Naive thymus-derived CD4-positive, alpha-beta T cell (primary cell): ENCODE data around the gene C11orf58. TPM values are rescaled to one million over a fixed set of nuclear protein-coding genes. Genes with fewer than 3 reads are reported as not detected.

ENCODE experiments used
- ATAC-seq: fragments of 150-1000 bp; cut with Tn5 transposase; 2 replicates; pipeline ENCODE4 v1.10.0; 2021; ENCODE audit warnings: mild to moderate bottlenecking, moderate library complexity
- CTCF ChIA-PET: fragments of 350-600 bp; sonication (Branson Sonifier 250); formaldehyde crosslinking; loops from one replicate; lab custom pipeline; 2021; ENCODE audit warnings: antibody characterized with exemption; lab: Charles Lee
- POLR2A ChIA-PET: fragments of 350-600 bp; sonication (Branson Sonifier 250); formaldehyde crosslinking; loops from one replicate; lab custom pipeline; 2021; ENCODE audit warnings: antibody characterized with exemption, inconsistent platforms; lab: Charles Lee
- DNase-seq, 9 donors: peaks; one replicate each; pipeline versions ENCODE4 v3.0.0 to v3.0.0-alpha.2; 2020 to 2022; ENCODE audit warnings: mixed read lengths in 1 of 9
- H3K27ac ChIP-seq: one replicate; pipeline ENCODE4 v1.7.0; 2013; ENCODE audit warnings: mild to moderate bottlenecking, low read depth, low read length, moderate library complexity
- H3K27me3 ChIP-seq, 2 donors: one replicate each; pipeline ENCODE4 v1.7.0; 2013; ENCODE audit warnings: low read length in 2 of 2, mild to moderate bottlenecking in 2 of 2, moderate library complexity in 2 of 2; ENCODE audit not compliant: control insufficient read depth in 2 of 2, insufficient read depth in 2 of 2
- H3K36me3 ChIP-seq, 3 experiments: 1 replicate in 2 of 3; 2 replicates in 1 of 3; pipeline ENCODE4 v1.7.0; 2013; ENCODE audit warnings: low read length in 3 of 3, mild to moderate bottlenecking in 3 of 3, moderate library complexity in 1 of 3; ENCODE audit not compliant: insufficient read depth in 3 of 3, control insufficient read depth in 2 of 3
- H3K4me1 ChIP-seq, 2 donors: one replicate each; pipeline ENCODE4 v1.7.0; 2013; ENCODE audit warnings: low read length in 2 of 2, mild to moderate bottlenecking in 2 of 2, moderate library complexity in 1 of 2; ENCODE audit not compliant: control insufficient read depth in 2 of 2, insufficient read depth in 2 of 2
- H3K4me3 ChIP-seq: 2 replicates; pipeline ENCODE4 v1.7.0; 2013; ENCODE audit warnings: mild to moderate bottlenecking, low read length
- H3K9me3 ChIP-seq, 3 experiments: 1 replicate in 2 of 3; 2 replicates in 1 of 3; pipeline ENCODE4 v1.7.0; 2013; ENCODE audit warnings: low read length in 3 of 3; ENCODE audit not compliant: control insufficient read depth in 2 of 3
- H3K27ac Mint-ChIP-seq, 9 donors: one replicate each; pipeline ENCODE4 v1.8.0; 2020 to 2022; ENCODE audit warnings: mixed read lengths in 9 of 9, mild to moderate bottlenecking in 8 of 9, moderate library complexity in 5 of 9, inconsistent platforms in 2 of 9
- H3K27me3 Mint-ChIP-seq, 5 donors: one replicate each; pipeline ENCODE4 v1.8.0; 2021 to 2022; ENCODE audit warnings: mixed read lengths in 5 of 5, mild to moderate bottlenecking in 1 of 5
- H3K36me3 Mint-ChIP-seq, 5 donors: one replicate each; pipeline ENCODE4 v1.8.0; 2020 to 2022; ENCODE audit warnings: mixed read lengths in 5 of 5, mild to moderate bottlenecking in 3 of 5, inconsistent platforms in 1 of 5
- H3K4me1 Mint-ChIP-seq, 7 donors: one replicate each; pipeline ENCODE4 v1.8.0; 2020 to 2022; ENCODE audit warnings: mixed read lengths in 7 of 7, mild to moderate bottlenecking in 3 of 7, inconsistent platforms in 1 of 7
- H3K4me3 Mint-ChIP-seq, 10 donors: one replicate each; pipeline ENCODE4 v1.8.0; 2020 to 2022; ENCODE audit warnings: mild to moderate bottlenecking in 10 of 10, mixed read lengths in 10 of 10, moderate library complexity in 6 of 10, inconsistent platforms in 2 of 10
- H3K9me3 Mint-ChIP-seq, 11 donors: one replicate each; pipeline ENCODE4 v1.8.0; 2020 to 2022; ENCODE audit warnings: mixed read lengths in 11 of 11, mild to moderate bottlenecking in 4 of 11, inconsistent platforms in 1 of 11, moderate library complexity in 1 of 11
- intact Hi-C, 2 donors: fragments of 100-400 bp; cut with micrococcal nuclease; formaldehyde crosslinking; loops; one replicate each; pipeline ENCODE4 v1.15.1; 2023
- polyA plus RNA-seq, 2 donors: library from polyadenylated mRNA; unstranded; fragments of 300-500 nt; fragmentation: Illumina TruSeq; gene quantifications; one replicate each; pipeline ENCODE4 v1.2.3, GENCODE V29; 2021
- total RNA-seq, 6 experiments: library from RNA in 5 of 6; stranded (reverse) in 5 of 6; gene quantifications; 1 replicate in 5 of 6; 2 replicates in 1 of 6; pipeline ENCODE4 v1.2.3 and lab custom pipeline; 2021 to 2026

Gene C11orf58
- total and polyA plus RNA-seq, 7 experiments from 2014 or later = 116 to 260 (median 165) TPM

GRCh38 chr11:16788141-16789062 lies 50.0 kb downstream of the C11orf58 start:
- no peaks in the 10 kb centered on the region for H3K27me3 Mint-ChIP-seq
- intact Hi-C loops = loop anchor here in 1 of 2 donors (1.0 to 10.0 kb wide), 2 partner anchors 32 to 146 kb away; no protein-coding TSS in a partner anchor
- CTCF ChIA-PET = interaction anchor here (0.6 kb wide), 1 partner anchor 65 kb away, joined by 3 read pairs; no protein-coding TSS in a partner anchor
- H3K4me1 Mint-ChIP-seq = peaks cover 0 to 9% (median 0%) of the 10 kb centered on the region in 7 donors
- H3K4me3 Mint-ChIP-seq = no peak overlapping the region
- POLR2A ChIA-PET = no interaction called here
- DNase-seq (peak in 7 of 9 donors; percentile 20 to 70 (median 43)), ATAC-seq (peak; percentile 72)
- H3K27ac ChIP-seq = no peak overlapping the region
- H3K4me1 ChIP-seq = no peaks in the 10 kb centered on the region
- H3K36me3 Mint-ChIP-seq = no peaks in the 10 kb centered on the region
- no peaks in the 10 kb centered on the region for H3K9me3 ChIP-seq
- no peaks in the 10 kb centered on the region for H3K9me3 Mint-ChIP-seq
- no peak overlapping the region for H3K4me3 ChIP-seq
- no peaks in the 10 kb centered on the region for H3K36me3 ChIP-seq
- H3K27ac Mint-ChIP-seq = peak overlapping the region in 1 of 9 donors; percentile 39
- no peaks in the 10 kb centered on the region for H3K27me3 ChIP-seq

DNA sequence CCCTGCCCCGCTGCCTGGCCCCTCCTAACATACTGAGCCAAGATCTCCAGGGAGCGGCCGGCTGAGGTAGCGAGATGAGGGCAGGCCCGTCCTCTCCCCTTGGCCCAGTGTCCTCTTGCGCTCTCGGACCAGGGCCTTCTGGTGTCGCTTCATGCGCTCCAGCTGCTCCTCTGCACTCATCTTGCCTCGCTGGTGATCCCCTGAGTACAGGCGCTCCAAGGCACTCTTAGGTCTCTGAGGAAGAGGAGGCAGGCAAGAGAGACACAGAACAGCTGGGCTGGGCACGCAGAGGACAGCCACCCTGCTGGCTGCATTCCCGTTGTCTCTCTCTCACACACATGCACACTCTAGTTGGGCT lies 50.6 kb downstream of the C11orf58 start:
- no peaks in the 10 kb centered on the region for H3K36me3 ChIP-seq
- POLR2A ChIA-PET = no interaction called here
- CTCF ChIA-PET = no interaction called here
- no peaks in the 10 kb centered on the region for H3K4me1 ChIP-seq
- Mint-ChIP-seq H3K4me3 (no peak overlapping the region), H3K4me1 (peaks cover 0 to 9% (median 0%) of the 10 kb centered on the region in 7 donors), H3K9me3 (no peaks in the 10 kb centered on the region), H3K27me3 (no peaks in the 10 kb centered on the region), H3K27ac (no peak overlapping the region), H3K36me3 (peaks cover 0 to 2% (median 0%) of the 10 kb centered on the region in 5 donors)
- no peak overlapping the region for H3K4me3 ChIP-seq
- no peaks in the 10 kb centered on the region for H3K9me3 ChIP-seq
- DNase-seq (no peak), ATAC-seq (no peak)
- no peak overlapping the region for H3K27ac ChIP-seq
- H3K27me3 ChIP-seq = no peaks in the 10 kb centered on the region
- intact Hi-C loops = loop anchor here in 1 of 2 donors (10.0 kb wide), 1 partner anchor 146 kb away; no protein-coding TSS in a partner anchor

GRCh38 chr11:16789560-16790485 lies 51.4 kb downstream of the C11orf58 start:
- ATAC-seq (no peak), DNase-seq (no peak)
- Histone ChIP-seq H3K9me3 (no peaks in the 10 kb centered on the region), H3K4me1 (no peaks in the 10 kb centered on the region), H3K4me3 (no peak overlapping the region), H3K36me3 (no peaks in the 10 kb centered on the region), H3K27me3 (no peaks in the 10 kb centered on the region), H3K27ac (no peak overlapping the region)
- peaks cover 0 to 9% (median under 1%) of the 10 kb centered on the region in 7 donors for H3K4me1 Mint-ChIP-seq
- H3K9me3 Mint-ChIP-seq = no peaks in the 10 kb centered on the region
- intact Hi-C loops = loop anchor here in 1 of 2 donors (10.0 kb wide), 1 partner anchor 145 kb away; no protein-coding TSS in a partner anchor
- H3K4me3 Mint-ChIP-seq = no peak overlapping the region
- ChIA-PET CTCF (no interaction called here), POLR2A (no interaction called here)
- peak overlapping the region in 1 of 9 donors; percentile 48 for H3K27ac Mint-ChIP-seq
- no peaks in the 10 kb centered on the region for H3K27me3 Mint-ChIP-seq
- H3K36me3 Mint-ChIP-seq = peaks cover 0 to 4% (median 0%) of the 10 kb centered on the region in 5 donors

DNA sequence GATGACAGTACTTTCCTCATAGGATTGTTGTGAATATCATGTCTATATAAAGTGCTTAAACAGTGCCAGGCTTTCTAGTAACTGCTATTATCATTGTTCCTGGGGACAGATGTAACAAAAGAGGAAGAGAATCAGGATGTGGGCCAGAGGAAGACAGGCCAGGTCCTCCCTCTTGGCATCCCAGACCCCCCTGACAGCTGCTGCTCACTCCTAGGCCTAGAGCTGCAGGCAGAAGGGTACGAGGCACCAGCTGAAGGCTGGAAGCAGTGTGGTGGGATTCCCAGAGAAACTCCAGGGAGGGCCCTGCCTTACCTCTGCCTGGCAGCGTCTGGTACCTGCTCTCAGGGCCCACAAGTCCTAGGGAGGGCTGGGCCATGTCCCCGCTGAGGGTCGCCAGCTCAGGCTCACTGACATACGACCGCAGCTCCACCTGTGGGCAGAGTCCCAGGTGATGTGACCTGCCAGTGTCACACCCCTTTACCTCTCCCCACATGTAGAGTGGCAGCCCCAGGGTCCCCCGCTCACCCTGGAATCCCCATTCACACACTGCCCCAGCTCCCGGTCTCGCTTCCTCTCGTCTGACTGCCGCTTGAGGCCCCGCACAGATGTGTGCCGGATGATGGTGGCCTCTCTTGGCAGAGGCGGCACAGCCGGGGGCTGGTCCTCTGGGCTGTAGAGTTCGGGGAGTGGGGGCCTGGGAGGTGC lies 52.2 kb downstream of the C11orf58 start:
- POLR2A ChIA-PET = no interaction called here
- H3K4me1 ChIP-seq = no peaks in the 10 kb centered on the region
- H3K9me3 ChIP-seq = no peaks in the 10 kb centered on the region
- no peak overlapping the region for H3K27ac ChIP-seq
- no peaks in the 10 kb centered on the region for H3K27me3 ChIP-seq
- peaks cover 0 to 4% (median 0%) of the 10 kb centered on the region in 5 donors for H3K36me3 Mint-ChIP-seq
- ATAC-seq (peak; percentile 24), DNase-seq (no peak)
- intact Hi-C loops = no loop called here
- no peaks in the 10 kb centered on the region for H3K36me3 ChIP-seq
- no peaks in the 10 kb centered on the region for H3K27me3 Mint-ChIP-seq
- H3K4me1 Mint-ChIP-seq = peaks cover 0 to 15% (median 6%) of the 10 kb centered on the region in 7 donors
- H3K4me3 ChIP-seq = no peak overlapping the region
- CTCF ChIA-PET = no interaction called here
- no peak overlapping the region for H3K27ac Mint-ChIP-seq
- H3K9me3 Mint-ChIP-seq = no peaks in the 10 kb centered on the region
- H3K4me3 Mint-ChIP-seq = no peak overlapping the region

GRCh38 chr11:16791191-16791961 lies 52.9 kb downstream of the C11orf58 start:
- Mint-ChIP-seq H3K27ac (no peak overlapping the region), H3K4me1 (peaks cover 0 to 15% (median 6%) of the 10 kb centered on the region in 7 donors), H3K36me3 (peaks cover 0 to 4% (median 0%) of the 10 kb centered on the region in 5 donors), H3K9me3 (no peaks in the 10 kb centered on the region), H3K27me3 (no peaks in the 10 kb centered on the region), H3K4me3 (no peak overlapping the region)
- no peak for DNase-seq
- no peaks in the 10 kb centered on the region for H3K9me3 ChIP-seq
- ChIA-PET CTCF (no interaction called here), POLR2A (no interaction called here)
- no peaks in the 10 kb centered on the region for H3K4me1 ChIP-seq
- intact Hi-C loops = no loop called here
- H3K36me3 ChIP-seq = no peaks in the 10 kb centered on the region
- no peak overlapping the region for H3K27ac ChIP-seq
- H3K4me3 ChIP-seq = no peak overlapping the region
- no peaks in the 10 kb centered on the region for H3K27me3 ChIP-seq
- peak; percentile 57 for ATAC-seq
